Measurements from ENCODE around the gene PDE8B.

The PDE8B gene

GRCh38 chr5:77420940-77421339 lies 210.5 kb downstream of the PDE8B start:
- H3K79me2 ChIP-seq (ENCODE audit: insufficient read depth, low read length), result no peaks in the 10 kb centered on the region
- peaks cover 5% of the 10 kb centered on the region; the same call in 1 of the 2 replicates for H3K36me3 ChIP-seq (ENCODE audit: insufficient read depth, low read length)
- H3K27me3 ChIP-seq (ENCODE audit: insufficient read depth, low read length, poor library complexity), result no peaks in the 10 kb centered on the region
- no peak overlapping the region for H2AFZ ChIP-seq (ENCODE audit: low read depth, low read length)
- H3K4me2 ChIP-seq (ENCODE audit: insufficient read depth, low read length), result no peak overlapping the region
- H3K4me3 ChIP-seq (ENCODE audit: low read depth in 1 of 2, low read length in 2 of 2), result no peak overlapping the region
- no peaks in the 10 kb centered on the region for H4K20me1 ChIP-seq (ENCODE audit: insufficient read depth, low read length)
- H3K4me1 ChIP-seq (ENCODE audit: insufficient read depth, low read length), result no peaks in the 10 kb centered on the region
- no peak overlapping the region for H3K27ac ChIP-seq (ENCODE audit: low read length)
- no peak for TF ChIP-seq CTCF (IDR thresholded peaks at IDR 0.05; ENCODE audit: borderline replicate concordance, extremely low read depth, low read length, poor library complexity, severe bottlenecking)
- TF ChIP-seq EZH2 (IDR thresholded peaks at IDR 0.05; ENCODE audit: borderline replicate concordance, low read depth, low read length, severe bottlenecking), result no peak
- ATAC-seq (ENCODE audit: insufficient read depth, low read depth) (no peak), DNase-seq (no peak)
- H3K9me3 ChIP-seq (ENCODE audit: insufficient read depth, low read length, severe bottlenecking), result no peaks in the 10 kb centered on the region
- no peak overlapping the region for H3K9ac ChIP-seq (ENCODE audit: low read depth, low read length)

GRCh38 chr5:77423022-77423750 lies 212.7 kb downstream of the PDE8B start:
- no peak overlapping the region for H3K4me3 ChIP-seq (ENCODE audit: low read depth in 1 of 2, low read length in 2 of 2)
- peaks cover 5% of the 10 kb centered on the region; the same call in 1 of the 2 replicates for H3K36me3 ChIP-seq (ENCODE audit: insufficient read depth, low read length)
- no peaks in the 10 kb centered on the region for H4K20me1 ChIP-seq (ENCODE audit: insufficient read depth, low read length)
- no peak overlapping the region for H2AFZ ChIP-seq (ENCODE audit: low read depth, low read length)
- H3K79me2 ChIP-seq (ENCODE audit: insufficient read depth, low read length), result no peaks in the 10 kb centered on the region
- no peaks in the 10 kb centered on the region for H3K9me3 ChIP-seq (ENCODE audit: insufficient read depth, low read length, severe bottlenecking)
- no peaks in the 10 kb centered on the region for H3K27me3 ChIP-seq (ENCODE audit: insufficient read depth, low read length, poor library complexity)
- DNase-seq (no peak), ATAC-seq (ENCODE audit: insufficient read depth, low read depth) (no peak)
- no peak overlapping the region for H3K27ac ChIP-seq (ENCODE audit: low read length)
- TF ChIP-seq CTCF (IDR thresholded peaks at IDR 0.05; ENCODE audit: borderline replicate concordance, extremely low read depth, low read length, poor library complexity, severe bottlenecking) (no peak), EZH2 (IDR thresholded peaks at IDR 0.05; ENCODE audit: borderline replicate concordance, low read depth, low read length, severe bottlenecking) (no peak)
- H3K4me1 ChIP-seq (ENCODE audit: insufficient read depth, low read length), result no peaks in the 10 kb centered on the region
- H3K4me2 ChIP-seq (ENCODE audit: insufficient read depth, low read length), result no peak overlapping the region
- H3K9ac ChIP-seq (ENCODE audit: low read depth, low read length), result no peak overlapping the region

- Histone ChIP-seq H4K20me1 (ENCODE audit: insufficient read depth, low read length) (no peaks in the 10 kb centered on the region), H3K4me3 (ENCODE audit: low read depth in 1 of 2, low read length in 2 of 2) (no peak overlapping the region), H3K9me3 (ENCODE audit: insufficient read depth, low read length, severe bottlenecking) (no peaks in the 10 kb centered on the region), H3K4me2 (ENCODE audit: insufficient read depth, low read length) (no peak overlapping the region), H3K27ac (ENCODE audit: low read length) (no peak overlapping the region), H3K27me3 (ENCODE audit: insufficient read depth, low read length, poor library complexity) (no peaks in the 10 kb centered on the region), H3K9ac (ENCODE audit: low read depth, low read length) (no peak overlapping the region), H3K36me3 (ENCODE audit: insufficient read depth, low read length) (peaks cover 5% of the 10 kb centered on the region; the same call in 1 of the 2 replicates), H3K79me2 (ENCODE audit: insufficient read depth, low read length) (no peaks in the 10 kb centered on the region), H2AFZ (ENCODE audit: low read depth, low read length) (no peak overlapping the region), H3K4me1 (ENCODE audit: insufficient read depth, low read length) (no peaks in the 10 kb centered on the region)
- DNase-seq (no peak), ATAC-seq (ENCODE audit: insufficient read depth, low read depth) (no peak)
- TF ChIP-seq EZH2 (IDR thresholded peaks at IDR 0.05; ENCODE audit: borderline replicate concordance, low read depth, low read length, severe bottlenecking), result no peak
- TF ChIP-seq CTCF (IDR thresholded peaks at IDR 0.05; ENCODE audit: borderline replicate concordance, extremely low read depth, low read length, poor library complexity, severe bottlenecking), result no peak
Measured at GRCh38 chr5:77424921-77425320, 214.4 kb downstream of the PDE8B start.
